Fibroblast of lung (primary cell): ENCODE data around the gene TTC3.

ENCODE experiments used
- EZH2 ChIP-seq: IDR thresholded peaks from 2 replicates; pipeline ENCODE4 v1.5.1; 2012; ENCODE audit warnings: low read length, control low read depth, mild to moderate bottlenecking; ENCODE audit errors: missing control alignments
- TF ChIP-seq, protein P1 (sequence below), 2 donors: IDR thresholded peaks in 1 of 2; conservative IDR thresholded peaks in 1 of 2; 1 replicate in 1 of 2; 2 replicates in 1 of 2; pipeline ENCODE4 v1.5.1; 2011 to 2012; ENCODE audit warnings: low read length in 2 of 2, control low read depth in 1 of 2, inconsistent platforms in 1 of 2, low read depth in 1 of 2, mild to moderate bottlenecking in 1 of 2

DNA sequence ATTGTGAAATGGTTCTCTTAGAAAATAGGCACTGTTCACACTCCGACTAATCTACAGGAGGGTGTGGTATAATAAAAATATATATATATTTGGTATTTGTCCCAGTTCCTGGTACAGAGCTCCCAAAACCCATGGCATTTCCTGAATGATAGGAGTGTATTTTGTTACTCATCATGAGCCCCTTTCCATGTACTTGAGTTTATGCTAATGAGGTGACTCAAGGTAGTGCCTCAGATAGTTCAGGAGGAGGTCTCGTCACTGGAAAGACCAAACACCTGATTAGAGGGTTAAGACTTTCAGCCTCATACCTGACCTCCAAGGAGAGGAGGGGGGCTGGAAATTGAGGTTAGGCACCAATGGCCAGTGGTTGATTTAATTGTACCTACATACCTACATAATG, 57.9 kb downstream of the TTC3 start:
- TF ChIP-seq, protein P1, sequence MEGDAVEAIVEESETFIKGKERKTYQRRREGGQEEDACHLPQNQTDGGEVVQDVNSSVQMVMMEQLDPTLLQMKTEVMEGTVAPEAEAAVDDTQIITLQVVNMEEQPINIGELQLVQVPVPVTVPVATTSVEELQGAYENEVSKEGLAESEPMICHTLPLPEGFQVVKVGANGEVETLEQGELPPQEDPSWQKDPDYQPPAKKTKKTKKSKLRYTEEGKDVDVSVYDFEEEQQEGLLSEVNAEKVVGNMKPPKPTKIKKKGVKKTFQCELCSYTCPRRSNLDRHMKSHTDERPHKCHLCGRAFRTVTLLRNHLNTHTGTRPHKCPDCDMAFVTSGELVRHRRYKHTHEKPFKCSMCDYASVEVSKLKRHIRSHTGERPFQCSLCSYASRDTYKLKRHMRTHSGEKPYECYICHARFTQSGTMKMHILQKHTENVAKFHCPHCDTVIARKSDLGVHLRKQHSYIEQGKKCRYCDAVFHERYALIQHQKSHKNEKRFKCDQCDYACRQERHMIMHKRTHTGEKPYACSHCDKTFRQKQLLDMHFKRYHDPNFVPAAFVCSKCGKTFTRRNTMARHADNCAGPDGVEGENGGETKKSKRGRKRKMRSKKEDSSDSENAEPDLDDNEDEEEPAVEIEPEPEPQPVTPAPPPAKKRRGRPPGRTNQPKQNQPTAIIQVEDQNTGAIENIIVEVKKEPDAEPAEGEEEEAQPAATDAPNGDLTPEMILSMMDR (conservative IDR thresholded peaks at IDR 0.05 in 1 of 2, IDR thresholded peaks at IDR 0.05 in 1 of 2; ENCODE audit: low read depth in 1 of 2, low read length in 2 of 2): no peak
- no peak for TF ChIP-seq EZH2
